HCT116 (cell line): ENCODE data around the gene CACNA2D3. TPM values are rescaled to one million over a fixed set of nuclear protein-coding genes. Genes with fewer than 3 reads are reported as not detected.

Experiments
- ATAC-seq: fragments of 200-7000 bp; cut with Tn5 transposase; 2 replicates; pipeline ENCODE4 v1.9.1; 2020; ENCODE audit warnings: mild to moderate bottlenecking, moderate library complexity
- BruUV-seq: library from RNA; stranded (reverse); fragments of 400-500 nt; replicated peaks from 2 replicates; lab custom pipeline; 2021; lab: Mats Ljungman, UMichigan
- CTCF ChIA-PET: fragments of 300-600 bp; sonication (Branson Sonifier 250); formaldehyde crosslinking; loops from one replicate; lab custom pipeline; 2021; ENCODE audit warnings: antibody characterized with exemption; lab: Charles Lee
- POLR2A ChIA-PET: fragments of 300-600, 350-600 bp; sonication (Branson Sonifier 250); formaldehyde crosslinking; loops from one replicate; lab custom pipeline; 2021; ENCODE audit warnings: antibody characterized with exemption; lab: Charles Lee
- RAD21 ChIA-PET, 2 experiments: fragments of 300-600 bp; sonication (Branson Sonifier 250); formaldehyde crosslinking; loops; one replicate each; lab custom pipeline; 2023; ENCODE audit warnings: low total read pairs in 2 of 2; ENCODE audit not compliant: uncharacterized antibody in 2 of 2, unreplicated experiment in 2 of 2, low non-redundant PET in 1 of 2; lab: Charles Lee
- DNase-seq: peaks from one replicate; pipeline ENCODE4 v3.0.0-alpha.2; 2010; ENCODE audit warnings: low read depth, low spot score
- H2AFZ ChIP-seq: fragments of 200-600 bp; shearing (Covaris generic), sonication (generic); 2 replicates; pipeline ENCODE4 v1.6.1; 2017; ENCODE audit warnings: low read depth, mixed run types, mixed read lengths, antibody characterized with exemption, low read length; ENCODE audit not compliant: poor library complexity, severe bottlenecking
- H3K27ac ChIP-seq: 2 replicates; pipeline ENCODE4 v1.5.1; 2012; ENCODE audit warnings: low read depth, low read length
- H3K27me3 ChIP-seq: fragments of 200-600 bp; sonication (generic); 2 replicates; pipeline ENCODE4 v1.6.1; 2016; ENCODE audit warnings: mixed run types, low read length, mixed read lengths; ENCODE audit not compliant: insufficient read depth
- H3K36me3 ChIP-seq, 2 experiments: fragments of 200-500 bp in 1 of 2; fragments of 200-600 bp in 1 of 2; sonication (Bioruptor generic) in 1 of 2; sonication (generic) in 1 of 2; 2 replicates each; pipeline versions ENCODE4 v1.5.1 to v1.6.1; 2014 to 2016; ENCODE audit warnings: low read length in 2 of 2, inconsistent platforms in 1 of 2, mixed read lengths in 1 of 2, mixed run types in 1 of 2; ENCODE audit not compliant: insufficient read depth in 2 of 2, control insufficient read depth in 1 of 2
- H3K4me1 ChIP-seq, 2 experiments: fragments of 200-600 bp in 1 of 2; sonication (generic) in 1 of 2; 2 replicates each; pipeline versions ENCODE4 v1.5.1 to v1.6.1; 2012 to 2017; ENCODE audit warnings: low read length in 2 of 2, inconsistent platforms in 1 of 2, mild to moderate bottlenecking in 1 of 2, mixed read lengths in 1 of 2, mixed run types in 1 of 2, moderate library complexity in 1 of 2; ENCODE audit not compliant: insufficient read depth in 2 of 2, control insufficient read depth in 1 of 2
- H3K4me2 ChIP-seq: fragments of 200-600 bp; sonication (generic); 2 replicates; pipeline ENCODE4 v1.6.1; 2017; ENCODE audit warnings: mixed run types, low read length, mixed read lengths
- H3K4me3 ChIP-seq, 2 experiments: fragments of 200-600 bp in 1 of 2; sonication (generic) in 1 of 2; replicated peaks in 1 of 2; 2 replicates each; pipeline ENCODE4 v1.5.1; 2011 to 2016; ENCODE audit warnings: low read length in 2 of 2, control low read depth in 1 of 2, low read depth in 1 of 2, mild to moderate bottlenecking in 1 of 2, mixed read lengths in 1 of 2, mixed run types in 1 of 2
- H3K79me2 ChIP-seq: fragments of 200-600 bp; sonication (generic); 2 replicates; pipeline ENCODE4 v1.6.1; 2017; ENCODE audit warnings: mild to moderate bottlenecking, mixed run types, low read length, moderate library complexity, mixed read lengths; ENCODE audit not compliant: insufficient read depth
- H3K9ac ChIP-seq: fragments of 200-600 bp; sonication (generic); 2 replicates; pipeline ENCODE4 v1.6.1; 2016; ENCODE audit warnings: low read length, mixed read lengths
- H3K9me2 ChIP-seq: fragments of 200-600 bp; sonication (generic), shearing (Covaris generic); 2 replicates; pipeline ENCODE4 v1.6.1; 2017; ENCODE audit warnings: mixed run types, mild to moderate bottlenecking, moderate library complexity; ENCODE audit not compliant: insufficient read depth
- H3K9me3 ChIP-seq, 2 experiments: fragments of 200-500 bp in 1 of 2; fragments of 200-600 bp in 1 of 2; sonication (Bioruptor generic) in 1 of 2; sonication (generic) in 1 of 2; 2 replicates each; pipeline ENCODE4 v1.6.1; 2014 to 2017; ENCODE audit warnings: low read length in 2 of 2, mixed read lengths in 2 of 2, inconsistent platforms in 1 of 2, low read depth in 1 of 2, mild to moderate bottlenecking in 1 of 2, mixed run types in 1 of 2, moderate library complexity in 1 of 2; ENCODE audit not compliant: control insufficient read depth in 1 of 2, insufficient read depth in 1 of 2
- H4K20me1 ChIP-seq: fragments of 200-600 bp; sonication (generic), shearing (Covaris generic); 2 replicates; pipeline ENCODE4 v1.6.1; 2017; ENCODE audit warnings: mixed run types, mild to moderate bottlenecking, moderate library complexity; ENCODE audit not compliant: insufficient read depth
- ATF3 ChIP-seq: IDR thresholded peaks from 2 replicates; pipeline ENCODE4 v1.6.1; 2012
- CTCF ChIP-seq, 3 experiments: fragments of 200-600 bp in 1 of 3; sonication (generic) in 1 of 3; IDR thresholded peaks in 2 of 3; conservative IDR thresholded peaks in 1 of 3; 2 replicates each; pipeline ENCODE4 v1.5.1; 2012 to 2017; ENCODE audit warnings: low read depth in 2 of 3, low read length in 2 of 3, antibody characterized with exemption in 1 of 3, borderline replicate concordance in 1 of 3, control low read depth in 1 of 3, mild to moderate bottlenecking in 1 of 3, mixed read lengths in 1 of 3, mixed run types in 1 of 3, moderate library complexity in 1 of 3; ENCODE audit not compliant: insufficient read depth in 1 of 3
- EZH2 ChIP-seq: fragments of 200-600 bp; sonication (generic); IDR thresholded peaks from 2 replicates; pipeline ENCODE4 v1.6.1; 2017; ENCODE audit warnings: antibody characterized with exemption, mixed run types
- POLR2A ChIP-seq: IDR thresholded peaks from 2 replicates; pipeline ENCODE4 v1.7.0; 2011; ENCODE audit warnings: borderline replicate concordance; ENCODE audit not compliant: insufficient read depth, insufficient read length; ENCODE audit errors: extremely low read depth
- REST ChIP-seq: IDR thresholded peaks from 2 replicates; pipeline ENCODE4 v1.6.1; 2012; ENCODE audit warnings: low read depth
- intact Hi-C: fragments of 100-400 bp; cut with micrococcal nuclease; formaldehyde crosslinking; loops from 2 replicates; pipeline ENCODE4 v1.10.0; 2022
- total RNA-seq: library from RNA; stranded (reverse); gene quantifications from one replicate; pipeline ENCODE4 v1.2.1, GENCODE V29; 2021; ENCODE audit not compliant: unreplicated experiment

The CACNA2D3 gene
- total RNA-seq, 1 experiment from 2014 or later: 0.20 TPM

- TF ChIP-seq REST (no peak), CTCF (IDR thresholded peaks at IDR 0.05 in 2 of 3, conservative IDR thresholded peaks at IDR 0.05 in 1 of 3; ENCODE audit: borderline replicate concordance in 1 of 3, insufficient read depth in 1 of 3, low read depth in 2 of 3, low read length in 2 of 3) (no peak)
Observed at GRCh38 chr3:54408328-54408727, 286.0 kb downstream of the CACNA2D3 start (continued).

GRCh38 chr3:54421943-54422342 lies 299.6 kb downstream of the CACNA2D3 start:
- no peak overlapping the region for H3K9ac ChIP-seq
- no peaks in the 10 kb centered on the region for H3K9me2 ChIP-seq
- TF ChIP-seq REST (no peak), EZH2 (no peak), ATF3 (no peak), POLR2A (no peak)
- no peaks in the 10 kb centered on the region for H3K9me3 ChIP-seq
- CTCF ChIA-PET: no interaction called here
- ATAC-seq (no peak), DNase-seq (no peak)
- H3K36me3 ChIP-seq: no peaks in the 10 kb centered on the region
- intact Hi-C loops: no loop called here
- BruUV-seq: no TSS peak
- no peaks in the 10 kb centered on the region for H3K79me2 ChIP-seq
- POLR2A ChIA-PET: no interaction called here
- no peak overlapping the region for H2AFZ ChIP-seq
- no peaks in the 10 kb centered on the region for H3K27me3 ChIP-seq
- RAD21 ChIA-PET: no interaction called here
- no peak overlapping the region for H3K4me2 ChIP-seq
- H4K20me1 ChIP-seq: no peaks in the 10 kb centered on the region
- no peaks in the 10 kb centered on the region for H3K4me1 ChIP-seq
- no peak overlapping the region for H3K4me3 ChIP-seq
- H3K27ac ChIP-seq: no peak overlapping the region
